NT2/D1 (cell line): Measurements from ENCODE around the gene CPLANE2.
"Not testable (repeated sequence)": the region's sequence is repeated elsewhere in the genome, so short reads cannot be mapped to it uniquely, and the experiment has no call there.

Experiments used
- DNase-seq: peaks from one replicate; pipeline ENCODE4 v3.0.0-alpha.2; 2011; ENCODE audit warnings: low read depth, low spot score
- H3K27me3 ChIP-seq: 2 replicates; pipeline ENCODE4 v1.6.0; 2011; ENCODE audit warnings: mild to moderate bottlenecking; ENCODE audit not compliant: insufficient read length, insufficient read depth
- H3K36me3 ChIP-seq: 2 replicates; pipeline ENCODE4 v1.6.1; 2011; ENCODE audit warnings: mild to moderate bottlenecking, low read length, mixed read lengths; ENCODE audit not compliant: insufficient read depth, insufficient read length
- H3K4me1 ChIP-seq: 2 replicates; pipeline ENCODE4 v1.5.1; 2011; ENCODE audit not compliant: insufficient read depth, insufficient read length
- H3K4me3 ChIP-seq: 2 replicates; pipeline ENCODE4 v1.5.1; 2011; ENCODE audit warnings: low read depth; ENCODE audit not compliant: insufficient read length
- H3K9ac ChIP-seq: 2 replicates; pipeline ENCODE4 v1.6.0; 2011; ENCODE audit warnings: low read depth; ENCODE audit not compliant: insufficient read length
- H3K9me3 ChIP-seq: 2 replicates; pipeline ENCODE4 v1.5.1; 2011; ENCODE audit warnings: mild to moderate bottlenecking, low read length; ENCODE audit not compliant: insufficient read depth
- SUZ12 ChIP-seq: IDR thresholded peaks from 2 replicates; pipeline ENCODE4 v1.6.1; 2011; ENCODE audit not compliant: insufficient read length, insufficient read depth; ENCODE audit errors: extremely low read depth
- YY1 ChIP-seq: IDR thresholded peaks from 2 replicates; pipeline ENCODE4 v1.6.1; 2011; ENCODE audit not compliant: insufficient read length, insufficient read depth
- ZNF274 ChIP-seq: IDR thresholded peaks from 2 replicates; pipeline ENCODE4 v1.6.1; 2011; ENCODE audit warnings: mild to moderate bottlenecking, low read depth, low read length

CPLANE2 gene

GRCh38 chr1:16217061-16217785, 19.8 kb downstream of the CPLANE2 start:
- Histone ChIP-seq H3K27me3 (peaks cover 31% of the 10 kb centered on the region), H3K4me3 (peak overlapping the region; percentile 25), H3K9ac (peak overlapping the region; percentile 42), H3K36me3 (no peaks in the 10 kb centered on the region), H3K9me3 (no peaks in the 10 kb centered on the region), H3K4me1 (peaks cover 4% of the 10 kb centered on the region)
- no peak for TF ChIP-seq YY1
- DNase-seq, result peak; percentile 90

GRCh38 chr1:16215882-16216753, 20.9 kb downstream of the CPLANE2 start:
- peaks cover 6% of the 10 kb centered on the region for H3K4me1 ChIP-seq
- no peak overlapping the region for H3K9ac ChIP-seq
- H3K36me3 ChIP-seq, result no peaks in the 10 kb centered on the region
- DNase-seq, result peak; percentile 81
- peak overlapping the region; percentile 8 for H3K4me3 ChIP-seq
- TF ChIP-seq SUZ12, result no peak
- TF ChIP-seq YY1, result no peak
- no peak for TF ChIP-seq ZNF274
- no peaks in the 10 kb centered on the region for H3K9me3 ChIP-seq
- H3K27me3 ChIP-seq, result peaks cover 29% of the 10 kb centered on the region

- peaks cover 25% of the 10 kb centered on the region for H3K27me3 ChIP-seq
- not testable (repeated sequence) for H3K36me3 ChIP-seq, H3K4me1 ChIP-seq, H3K9ac ChIP-seq, H3K9me3 ChIP-seq, H3K4me3 ChIP-seq, DNase-seq
Measured at GRCh38 chr1:16215240-16215639, 21.7 kb downstream of the CPLANE2 start.

- not testable (repeated sequence) for H3K4me3 ChIP-seq, H3K9me3 ChIP-seq, H3K36me3 ChIP-seq, DNase-seq, H3K4me1 ChIP-seq, H3K9ac ChIP-seq
- peaks cover 18% of the 10 kb centered on the region for H3K27me3 ChIP-seq
Measured at GRCh38 chr1:16213544-16213943, 23.4 kb downstream of the CPLANE2 start.

GRCh38 chr1:16213013-16213412, 24.0 kb downstream of the CPLANE2 start:
- no peak for TF ChIP-seq ZNF274
- TF ChIP-seq YY1, result no peak
- TF ChIP-seq SUZ12, result no peak
- peaks cover 9% of the 10 kb centered on the region for H3K4me1 ChIP-seq
- no peaks in the 10 kb centered on the region for H3K36me3 ChIP-seq
- no peak for DNase-seq
- H3K9me3 ChIP-seq, result no peaks in the 10 kb centered on the region
- H3K4me3 ChIP-seq, result no peak overlapping the region
- H3K27me3 ChIP-seq, result peaks cover 12% of the 10 kb centered on the region
- no peak overlapping the region for H3K9ac ChIP-seq

- no peak for DNase-seq
- Histone ChIP-seq H3K9me3 (no peaks in the 10 kb centered on the region), H3K36me3 (no peaks in the 10 kb centered on the region), H3K4me1 (peaks cover 9% of the 10 kb centered on the region), H3K27me3 (peaks cover 12% of the 10 kb centered on the region), H3K9ac (peak within 1 kb of the TSS; percentile 25), H3K4me3 (no peak within 1 kb of the TSS)
- no peak for TF ChIP-seq SUZ12
- TF ChIP-seq YY1, result no peak
- TF ChIP-seq ZNF274, result no peak
Measured at GRCh38 chr1:16212251-16212961, 24.6 kb downstream of the CPLANE2 start, which contains the start of gene ARHGEF19. Gene ARHGEF19 (minus strand): TSS chr1:16212652. CDS start chr1:16209054, 3,598 bp downstream.

GRCh38 chr1:16211824-16212223, 25.2 kb downstream of the CPLANE2 start:
- H3K27me3 ChIP-seq, result peaks cover 8% of the 10 kb centered on the region
- no peak overlapping the region for H3K9ac ChIP-seq
- TF ChIP-seq YY1 (no peak), SUZ12 (no peak), ZNF274 (no peak)
- H3K4me1 ChIP-seq, result peaks cover 9% of the 10 kb centered on the region
- H3K9me3 ChIP-seq, result no peaks in the 10 kb centered on the region
- H3K4me3 ChIP-seq, result no peak overlapping the region
- H3K36me3 ChIP-seq, result no peaks in the 10 kb centered on the region
- DNase-seq, result no peak
